Neural cell (in vitro differentiated cells): ENCODE results near the gene ONECUT3. TPM values are rescaled to one million over a fixed set of nuclear protein-coding genes. Genes with fewer than 3 reads are reported as not detected.

ENCODE experiments used
- H2AFZ ChIP-seq: fragments of 200-600, 300-800 bp; sonication (generic), shearing (Covaris generic); 2 replicates; pipeline ENCODE4 v1.6.0; 2014; ENCODE audit warnings: low read depth, mild to moderate bottlenecking, antibody characterized with exemption, low read length, moderate library complexity
- H3F3A ChIP-seq: fragments of 200-600 bp; shearing (Covaris generic); 2 replicates; pipeline ENCODE4 v1.6.1; 2016; ENCODE audit warnings: mild to moderate bottlenecking, moderate library complexity, mixed read lengths, antibody characterized with exemption, low read length; ENCODE audit not compliant: insufficient read depth, poor library complexity, severe bottlenecking
- H3K27ac ChIP-seq: fragments of 200-600, 300-800 bp; sonication (generic), shearing (Covaris generic); 2 replicates; pipeline ENCODE4 v1.5.1; 2014; ENCODE audit warnings: mild to moderate bottlenecking, low read length, moderate library complexity
- H3K27me3 ChIP-seq: fragments of 300-800, 200-600 bp; sonication (generic), shearing (Covaris generic); 2 replicates; pipeline ENCODE4 v1.6.0; 2014; ENCODE audit warnings: mild to moderate bottlenecking, low read depth, low read length, moderate library complexity; ENCODE audit not compliant: insufficient read depth
- H3K36me3 ChIP-seq: fragments of 300-800, 200-600 bp; sonication (generic), shearing (Covaris generic); 2 replicates; pipeline ENCODE4 v1.5.1; 2014; ENCODE audit warnings: mild to moderate bottlenecking, antibody characterized with exemption, low read length, moderate library complexity; ENCODE audit not compliant: insufficient read depth
- H3K4me2 ChIP-seq: fragments of 300-800, 200-600 bp; sonication (generic), shearing (Covaris generic); 2 replicates; pipeline ENCODE4 v1.6.0; 2014; ENCODE audit warnings: mild to moderate bottlenecking, low read length
- H3K4me3 ChIP-seq: fragments of 300-800, 200-600 bp; sonication (generic), shearing (Covaris generic); 2 replicates; pipeline ENCODE4 v1.5.1; 2014; ENCODE audit warnings: mild to moderate bottlenecking, low read length, moderate library complexity
- H3K79me2 ChIP-seq: fragments of 200-600 bp; shearing (Covaris generic); replicated peaks from 2 replicates; pipeline ENCODE4 v1.6.0; 2014; ENCODE audit warnings: mild to moderate bottlenecking, low read length, moderate library complexity; ENCODE audit not compliant: insufficient read depth
- H3K9ac ChIP-seq: fragments of 300-800, 200-600 bp; sonication (generic), shearing (Covaris generic); 2 replicates; pipeline ENCODE4 v1.6.1; 2016; ENCODE audit warnings: mild to moderate bottlenecking, low read length, mixed read lengths
- H3K9me2 ChIP-seq: fragments of 200-600 bp; shearing (Covaris generic); 2 replicates; pipeline ENCODE4 v1.6.1; 2016; ENCODE audit warnings: mild to moderate bottlenecking, low read length, mixed read lengths; ENCODE audit not compliant: insufficient read depth
- H3K9me3 ChIP-seq: fragments of 200-600, 300-800 bp; sonication (generic), shearing (Covaris generic); 2 replicates; pipeline ENCODE4 v1.6.1; 2016; ENCODE audit warnings: mild to moderate bottlenecking, mixed run types, low read length, moderate library complexity, mixed read lengths
- H4K20me1 ChIP-seq: fragments of 200-600 bp; shearing (Covaris generic); 2 replicates; pipeline ENCODE4 v1.6.1; 2016; ENCODE audit warnings: mild to moderate bottlenecking, mixed run types; ENCODE audit not compliant: insufficient read depth
- CTCF ChIP-seq: fragments of 450-650 bp; IDR thresholded peaks from 2 replicates; pipeline ENCODE4 v1.5.1; 2014; ENCODE audit warnings: antibody characterized with exemption, mild to moderate bottlenecking, moderate library complexity; ENCODE audit not compliant: poor library complexity, severe bottlenecking
- EP300 ChIP-seq: fragments of 450-650 bp; conservative IDR thresholded peaks from 2 replicates; pipeline ENCODE4 v1.6.1; 2014; ENCODE audit warnings: antibody characterized with exemption, mild to moderate bottlenecking, moderate library complexity; ENCODE audit not compliant: poor library complexity, severe bottlenecking
- EZH2 ChIP-seq: fragments of 200-600, 300-800 bp; shearing (Covaris generic), sonication (generic); IDR thresholded peaks from 2 replicates; pipeline ENCODE4 v1.6.1; 2014; ENCODE audit warnings: antibody characterized with exemption, low read length, borderline replicate concordance, mild to moderate bottlenecking; ENCODE audit not compliant: insufficient read depth, poor library complexity, severe bottlenecking
- MXI1 ChIP-seq: fragments of 450-650 bp; conservative IDR thresholded peaks from 2 replicates; pipeline ENCODE4 v1.6.1; 2014; ENCODE audit warnings: antibody characterized with exemption, mild to moderate bottlenecking; ENCODE audit not compliant: poor library complexity, severe bottlenecking
- POLR2AphosphoS5 ChIP-seq: IDR thresholded peaks from 2 replicates; pipeline ENCODE4 v1.6.1; 2012
- RAD21 ChIP-seq: fragments of 450-650 bp; conservative IDR thresholded peaks from 2 replicates; pipeline ENCODE4 v1.6.1; 2014; ENCODE audit warnings: antibody characterized with exemption, mild to moderate bottlenecking, moderate library complexity
- SMC3 ChIP-seq: fragments of 450-650 bp; conservative IDR thresholded peaks from 2 replicates; pipeline ENCODE4 v1.6.1; 2014; ENCODE audit warnings: antibody characterized with exemption, mild to moderate bottlenecking, moderate library complexity; ENCODE audit not compliant: poor library complexity
- TAF1 ChIP-seq: IDR thresholded peaks from 2 replicates; pipeline ENCODE4 v1.6.1; 2012; ENCODE audit warnings: low read depth
- polyA plus RNA-seq: library from polyadenylated mRNA; depleted of rRNA; stranded (reverse); fragments of >200 nt; gene quantifications from 2 replicates; pipeline ENCODE4 v1.2.3, GENCODE V29; 2014
- TF ChIP-seq, protein P1 (sequence below): IDR thresholded peaks from 2 replicates; pipeline ENCODE4 v1.6.1; 2012; ENCODE audit warnings: borderline replicate concordance

ONECUT3 gene
- polyA plus RNA-seq, 1 donor from 2014 or later, result 0.45 TPM

GRCh38 chr19:1768248-1768647, 14.9 kb downstream of the ONECUT3 start:
- no peaks in the 10 kb centered on the region for H3K36me3 ChIP-seq

GRCh38 chr19:1768918-1769644, 15.8 kb downstream of the ONECUT3 start:
- Histone ChIP-seq H3K9me3 (peaks cover 11% of the 10 kb centered on the region), H3K9ac (no peak overlapping the region), H3K79me2 (no peaks in the 10 kb centered on the region), H3K4me3 (no peak overlapping the region), H3K27ac (no peak overlapping the region), H3K9me2 (no peaks in the 10 kb centered on the region), H4K20me1 (no peaks in the 10 kb centered on the region), H2AFZ (no peak overlapping the region), H3K4me2 (no peak overlapping the region), H3K27me3 (peaks cover 93% of the 10 kb centered on the region), H3F3A (no peaks in the 10 kb centered on the region), H3K36me3 (no peaks in the 10 kb centered on the region)
- TF ChIP-seq, protein P1, sequence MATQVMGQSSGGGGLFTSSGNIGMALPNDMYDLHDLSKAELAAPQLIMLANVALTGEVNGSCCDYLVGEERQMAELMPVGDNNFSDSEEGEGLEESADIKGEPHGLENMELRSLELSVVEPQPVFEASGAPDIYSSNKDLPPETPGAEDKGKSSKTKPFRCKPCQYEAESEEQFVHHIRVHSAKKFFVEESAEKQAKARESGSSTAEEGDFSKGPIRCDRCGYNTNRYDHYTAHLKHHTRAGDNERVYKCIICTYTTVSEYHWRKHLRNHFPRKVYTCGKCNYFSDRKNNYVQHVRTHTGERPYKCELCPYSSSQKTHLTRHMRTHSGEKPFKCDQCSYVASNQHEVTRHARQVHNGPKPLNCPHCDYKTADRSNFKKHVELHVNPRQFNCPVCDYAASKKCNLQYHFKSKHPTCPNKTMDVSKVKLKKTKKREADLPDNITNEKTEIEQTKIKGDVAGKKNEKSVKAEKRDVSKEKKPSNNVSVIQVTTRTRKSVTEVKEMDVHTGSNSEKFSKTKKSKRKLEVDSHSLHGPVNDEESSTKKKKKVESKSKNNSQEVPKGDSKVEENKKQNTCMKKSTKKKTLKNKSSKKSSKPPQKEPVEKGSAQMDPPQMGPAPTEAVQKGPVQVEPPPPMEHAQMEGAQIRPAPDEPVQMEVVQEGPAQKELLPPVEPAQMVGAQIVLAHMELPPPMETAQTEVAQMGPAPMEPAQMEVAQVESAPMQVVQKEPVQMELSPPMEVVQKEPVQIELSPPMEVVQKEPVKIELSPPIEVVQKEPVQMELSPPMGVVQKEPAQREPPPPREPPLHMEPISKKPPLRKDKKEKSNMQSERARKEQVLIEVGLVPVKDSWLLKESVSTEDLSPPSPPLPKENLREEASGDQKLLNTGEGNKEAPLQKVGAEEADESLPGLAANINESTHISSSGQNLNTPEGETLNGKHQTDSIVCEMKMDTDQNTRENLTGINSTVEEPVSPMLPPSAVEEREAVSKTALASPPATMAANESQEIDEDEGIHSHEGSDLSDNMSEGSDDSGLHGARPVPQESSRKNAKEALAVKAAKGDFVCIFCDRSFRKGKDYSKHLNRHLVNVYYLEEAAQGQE, result no peak
- TF ChIP-seq EZH2, result no peak

More at GRCh38 chr19:1768248-1768647, 14.9 kb downstream of the ONECUT3 start:
- no peak overlapping the region for H3K27ac ChIP-seq
- TF ChIP-seq POLR2AphosphoS5 (no peak), RAD21 (no peak)
- TF ChIP-seq, protein P1, result no peak
- no peaks in the 10 kb centered on the region for H3F3A ChIP-seq
- no peaks in the 10 kb centered on the region for H3K9me2 ChIP-seq
- H4K20me1 ChIP-seq, result no peaks in the 10 kb centered on the region
- H3K4me3 ChIP-seq, result no peak overlapping the region
- H3K9me3 ChIP-seq, result peaks cover 11% of the 10 kb centered on the region
- H2AFZ ChIP-seq, result no peak overlapping the region
- peaks cover 93% of the 10 kb centered on the region for H3K27me3 ChIP-seq
- no peaks in the 10 kb centered on the region for H3K79me2 ChIP-seq
- no peak overlapping the region for H3K9ac ChIP-seq
- H3K4me2 ChIP-seq, result no peak overlapping the region

DNA sequence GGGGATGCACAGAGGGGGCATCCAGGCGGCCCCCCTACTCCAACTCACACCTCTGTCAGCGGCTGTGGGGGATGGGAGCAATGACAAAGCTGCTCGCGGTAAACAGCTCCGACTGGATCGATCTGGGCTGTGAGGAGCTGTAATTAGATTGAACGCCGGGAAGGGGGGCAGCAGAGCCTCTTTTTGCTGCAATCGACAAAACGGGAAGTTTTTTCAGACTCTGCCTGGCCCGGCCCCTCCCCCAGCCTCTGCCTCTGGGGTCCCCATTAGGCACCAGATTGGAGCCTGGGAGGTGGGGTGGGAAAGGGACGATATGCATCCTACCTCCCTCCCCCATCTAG, 16.3 kb downstream of the ONECUT3 start:
- no peak overlapping the region for H3K27ac ChIP-seq
- no peaks in the 10 kb centered on the region for H3K79me2 ChIP-seq
- H3K9me2 ChIP-seq, result no peaks in the 10 kb centered on the region
- H3F3A ChIP-seq, result no peaks in the 10 kb centered on the region
- H3K4me2 ChIP-seq, result no peak overlapping the region
- no peak overlapping the region for H2AFZ ChIP-seq
- H3K36me3 ChIP-seq, result no peaks in the 10 kb centered on the region
- H3K9me3 ChIP-seq, result peaks cover 14% of the 10 kb centered on the region
- no peak overlapping the region for H3K4me3 ChIP-seq
- H3K9ac ChIP-seq, result no peak overlapping the region
- TF ChIP-seq EP300, result no peak
- no peak for TF ChIP-seq TAF1
- no peak for TF ChIP-seq EZH2
- TF ChIP-seq, protein P1, result no peak
- no peak for TF ChIP-seq RAD21
- no peak for TF ChIP-seq SMC3
- no peak for TF ChIP-seq CTCF
- no peak for TF ChIP-seq MXI1
- TF ChIP-seq POLR2AphosphoS5, result no peak
- H4K20me1 ChIP-seq, result no peaks in the 10 kb centered on the region
- H3K27me3 ChIP-seq, result peaks cover 93% of the 10 kb centered on the region
